D341Med (cell line): ENCODE measurements around the gene FOXB2.
"Not testable (repeated sequence)": the region's sequence is repeated elsewhere in the genome, so short reads cannot be mapped to it uniquely, and the experiment has no call there.

Experiments
- DNase-seq: peaks from one replicate; pipeline ENCODE4 v3.0.0; 2012; ENCODE audit warnings: low spot score

The FOXB2 gene

GRCh38 chr9:77019236-77019925 is at the start of gene FOXB2:
Gene FOXB2 (plus strand): TSS chr9:77019655. CDS start chr9:77019655, 0 bp downstream.
- DNase-seq, result no peak

DNA sequence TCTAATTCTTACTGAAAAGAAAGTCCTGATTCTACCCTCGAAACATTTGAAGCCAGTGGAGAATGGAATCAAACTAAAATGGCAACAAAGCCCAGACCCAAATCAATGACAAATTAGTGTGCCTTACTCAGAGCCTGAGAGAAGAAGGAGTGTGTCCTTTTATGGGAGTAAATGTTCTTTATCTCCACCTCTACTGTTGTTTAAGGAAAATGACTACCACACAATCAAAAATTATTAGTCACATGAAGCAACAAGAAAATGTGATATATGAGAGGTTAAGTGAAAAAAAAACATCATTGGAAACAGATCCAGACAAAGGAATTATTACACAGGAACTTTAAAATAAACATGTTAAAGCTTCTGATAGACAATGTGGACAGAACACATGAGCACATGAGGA is 49.7 kb upstream of the FOXB2 start:
- no peak for DNase-seq

GRCh38 chr9:76978831-76979230 is 40.6 kb upstream of the FOXB2 start:
- DNase-seq, result not testable (repeated sequence)

- DNase-seq, result no peak
Observed at GRCh38 chr9:76980566-76980965, 38.9 kb upstream of the FOXB2 start.

- DNase-seq, result no peak
Observed at GRCh38 chr9:76984486-76984885, 35.0 kb upstream of the FOXB2 start.

DNA sequence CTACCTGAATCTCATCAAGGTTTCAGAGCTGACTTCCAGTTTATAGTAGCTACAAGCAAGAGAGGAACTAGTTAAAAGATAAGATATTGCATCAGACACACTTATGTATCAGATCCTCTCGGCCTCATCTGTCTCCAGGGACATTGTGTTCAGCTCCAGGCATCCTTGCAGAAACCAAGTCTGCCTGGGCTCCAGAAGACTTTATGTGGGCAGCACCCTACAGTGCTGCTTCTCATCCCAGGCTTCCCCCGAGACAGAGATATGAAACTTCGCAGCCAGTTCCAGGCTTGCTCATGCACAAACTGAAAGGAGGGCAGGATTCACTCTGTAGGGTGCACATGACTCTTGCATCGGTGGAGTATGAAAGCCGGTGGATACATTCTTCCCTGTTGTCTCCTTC is 33.9 kb upstream of the FOXB2 start:
- DNase-seq, result no peak

DNA sequence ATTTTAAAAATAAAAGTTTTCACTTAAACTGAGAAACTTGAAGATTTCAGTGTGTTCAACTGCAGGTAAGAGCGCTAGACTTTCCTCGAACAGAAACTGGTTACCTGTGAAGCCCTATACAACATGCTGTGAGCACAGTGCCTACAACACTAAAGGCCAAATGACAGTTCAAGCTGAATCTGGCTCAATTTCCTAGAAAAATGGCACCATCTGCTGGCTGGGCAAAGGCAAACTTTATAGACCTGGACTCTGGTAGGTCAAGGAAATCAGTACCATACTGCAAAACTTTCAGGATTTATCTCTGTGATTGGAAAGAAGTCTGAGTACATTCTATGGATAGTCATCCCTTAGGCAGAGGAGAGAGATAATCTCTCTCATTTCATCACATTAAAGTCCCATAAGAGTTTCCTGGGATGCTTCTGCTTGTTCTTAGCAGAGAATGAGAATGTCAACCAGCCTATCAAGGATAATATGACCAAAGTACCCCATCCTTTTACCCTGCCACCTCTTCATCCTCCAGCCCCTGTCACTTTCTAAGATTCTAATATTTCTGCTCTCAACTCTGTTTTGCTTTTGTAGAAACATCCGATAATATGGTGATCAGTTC is 31.8 kb upstream of the FOXB2 start:
- DNase-seq, result peak; percentile 52

GRCh38 chr9:76988941-76989340 is 30.5 kb upstream of the FOXB2 start:
- no peak for DNase-seq

DNA sequence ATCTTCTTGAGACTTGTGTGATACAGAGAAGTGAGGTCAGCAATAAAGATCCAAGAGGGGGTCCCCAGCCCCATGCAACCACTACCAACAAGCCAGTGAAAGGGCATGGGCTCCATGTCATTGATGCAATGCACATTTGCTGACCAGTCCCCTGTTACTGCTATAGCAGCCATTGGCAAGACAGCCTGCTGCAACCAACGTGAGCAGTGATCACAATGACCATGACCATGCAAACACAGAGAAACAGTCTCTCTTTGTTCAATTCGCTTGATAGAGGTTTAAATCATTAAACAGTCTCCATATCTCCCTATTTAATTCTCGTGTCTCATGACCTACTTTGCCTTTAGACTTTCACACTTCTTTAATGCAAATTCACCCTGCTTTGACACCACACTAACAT is 30.0 kb upstream of the FOXB2 start:
- no peak for DNase-seq

DNA sequence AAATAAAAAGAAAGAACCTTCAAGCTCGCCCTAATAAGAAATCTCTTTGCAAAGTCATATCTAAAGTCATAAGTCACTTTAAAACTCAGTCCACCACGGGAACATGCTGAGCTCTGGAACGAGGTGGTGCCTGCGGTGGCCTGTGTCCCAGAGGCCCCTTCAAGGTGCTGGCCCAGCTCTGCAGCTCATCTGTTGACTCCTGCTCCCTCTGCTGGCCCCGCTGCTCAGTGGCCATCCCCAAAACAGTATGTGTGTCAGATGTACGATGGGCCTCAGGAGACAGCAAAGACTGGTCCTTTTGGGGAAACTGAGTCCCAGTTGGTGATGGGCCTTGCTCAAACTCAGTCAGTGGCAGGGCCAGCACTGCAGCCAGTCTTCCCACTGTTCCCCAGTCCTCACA is 22.8 kb upstream of the FOXB2 start:
- peak; percentile 63 for DNase-seq

GRCh38 chr9:76999261-76999660 is 20.2 kb upstream of the FOXB2 start:
- DNase-seq, result no peak

GRCh38 chr9:77000330-77000729 is 19.1 kb upstream of the FOXB2 start:
- no peak for DNase-seq

- no peak for DNase-seq
Observed at GRCh38 chr9:77003366-77003765, 16.1 kb upstream of the FOXB2 start.

GRCh38 chr9:77005216-77005615 is 14.2 kb upstream of the FOXB2 start:
- no peak for DNase-seq

DNA sequence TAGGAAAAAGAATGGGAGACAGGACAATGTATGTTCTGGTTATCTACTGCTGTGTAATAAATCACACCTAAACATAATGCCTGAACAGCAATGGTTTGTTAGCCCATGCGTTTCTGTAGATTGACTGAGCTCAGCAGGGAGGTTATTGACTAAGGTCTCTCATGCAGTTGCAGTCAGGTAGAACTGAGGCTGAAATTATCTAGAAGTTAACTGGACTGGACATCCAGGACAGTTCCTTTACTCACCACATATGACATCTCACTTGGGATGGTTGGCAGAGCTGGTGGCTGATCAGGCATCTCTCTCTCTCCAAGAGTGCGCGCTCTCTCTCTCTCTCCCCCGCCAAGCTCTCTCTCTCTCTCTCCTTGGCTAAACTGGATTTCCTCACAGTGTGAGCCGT is 8.9 kb upstream of the FOXB2 start:
- DNase-seq, result no peak

- DNase-seq, result peak; percentile 85
Observed at GRCh38 chr9:77011973-77012821, 7.3 kb upstream of the FOXB2 start.

GRCh38 chr9:77013206-77013931 is 6.1 kb upstream of the FOXB2 start:
- DNase-seq, result no peak

GRCh38 chr9:77013932-77014596 is 5.4 kb upstream of the FOXB2 start:
- no peak for DNase-seq

DNA sequence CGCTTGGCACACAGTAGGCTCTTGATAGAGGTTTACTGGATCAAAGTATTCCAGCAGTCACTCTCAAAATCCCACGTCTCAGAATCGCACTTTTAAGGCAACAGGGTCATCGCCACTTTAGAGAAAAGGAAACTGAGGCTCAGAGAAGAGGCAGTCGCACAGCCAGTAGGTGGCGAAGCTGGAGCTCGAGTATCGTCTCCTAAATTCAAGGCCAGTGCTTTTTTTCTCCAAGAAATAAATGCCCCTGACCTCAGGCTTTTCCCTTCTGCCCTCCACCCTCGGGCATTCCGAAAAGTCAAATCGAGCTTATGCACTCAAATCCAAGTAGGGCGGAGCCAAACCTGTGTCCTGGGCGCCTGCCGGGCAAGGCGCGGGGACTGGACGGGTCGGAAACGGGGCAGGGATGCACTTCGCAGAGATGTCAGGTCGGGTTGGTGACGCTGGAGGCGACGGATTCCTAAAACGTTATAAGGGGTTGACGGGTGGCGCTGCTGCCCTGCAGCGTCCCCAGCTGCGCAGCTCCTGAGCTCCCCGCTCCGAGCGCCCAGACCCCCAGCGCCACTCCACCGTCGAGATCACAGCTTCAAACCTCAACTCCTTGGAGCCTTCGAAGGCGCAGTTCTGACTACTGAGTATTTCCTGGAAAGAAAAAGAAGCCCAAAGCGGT is 4.7 kb upstream of the FOXB2 start:
- DNase-seq, result peak; percentile 45

DNA sequence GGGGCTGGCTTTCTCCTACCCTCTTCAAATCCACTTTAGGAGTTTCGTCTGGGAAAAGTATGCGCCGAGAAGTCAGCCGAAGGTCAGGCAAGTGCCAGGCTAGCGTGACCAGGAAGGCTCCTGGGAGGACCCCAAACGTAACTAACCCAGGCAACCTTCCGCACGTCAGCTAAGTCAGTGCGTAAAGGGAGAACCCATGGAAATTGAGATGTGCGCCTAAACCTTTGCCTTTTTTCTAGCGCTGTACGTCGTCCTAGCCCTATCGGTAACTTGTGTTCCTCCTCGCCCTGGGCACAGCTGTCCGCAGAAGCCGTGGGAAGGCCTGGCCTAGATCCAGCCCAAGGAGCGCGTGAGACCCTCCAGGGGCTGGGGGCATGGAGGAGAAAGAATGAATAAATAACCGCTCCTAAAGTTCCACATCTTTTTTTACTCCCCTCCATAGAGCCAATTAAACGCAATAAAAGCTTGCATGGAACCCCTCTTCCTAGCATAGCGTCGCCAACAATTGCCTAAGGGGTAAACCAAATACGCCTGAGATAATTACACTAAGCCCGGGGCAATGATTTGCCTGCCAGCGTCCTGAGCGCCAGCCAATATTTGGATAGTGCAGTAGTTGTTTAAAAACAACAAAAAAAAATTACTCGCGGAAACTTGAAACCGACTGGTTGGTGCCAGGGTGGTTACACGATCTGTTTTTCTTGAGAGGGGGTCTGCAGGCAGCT is 4.0 kb upstream of the FOXB2 start:
- DNase-seq, result no peak

DNA sequence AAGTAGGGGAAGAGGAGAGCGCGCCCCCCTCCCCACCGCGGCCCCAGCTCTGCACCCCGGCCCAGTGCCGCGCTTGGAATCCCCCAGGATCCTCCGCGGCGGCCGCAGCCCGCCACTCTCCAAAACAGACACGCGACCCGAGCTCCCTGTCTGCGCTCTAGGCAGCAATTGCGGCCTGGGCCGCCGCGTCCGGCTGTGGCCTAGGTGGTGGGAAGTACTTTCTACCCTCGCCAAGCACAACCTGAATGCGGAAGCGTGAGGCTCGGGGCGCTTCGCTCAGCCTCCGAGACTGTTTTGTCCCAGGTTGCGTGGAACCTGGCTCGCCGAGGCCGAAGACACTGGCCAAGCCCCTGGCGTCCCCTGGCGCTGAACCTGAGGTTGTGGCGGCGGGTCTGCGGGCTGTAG is 3.3 kb upstream of the FOXB2 start:
- no peak for DNase-seq
